Bronchial epithelial cell (primary cell): Measurements from ENCODE around the gene TSKU. TPM values are rescaled to one million over a fixed set of nuclear protein-coding genes. Genes with fewer than 3 reads are reported as not detected.
"Not testable (repeated sequence)": the region's sequence is repeated elsewhere in the genome, so short reads cannot be mapped to it uniquely, and the experiment has no call there.

Experiments
- DNase-seq: peaks from one replicate; pipeline ENCODE4 v3.0.0-alpha.2; 2010; ENCODE audit warnings: low read depth
- FAIRE-seq: peaks from 2 replicates; lab custom pipeline; 2011; peaks lifted over from hg19 to GRCh38; lab: Jason Lieb, UNC
- H3K27me3 ChIP-seq: 2 replicates; pipeline ENCODE4 v1.5.1; 2011; ENCODE audit warnings: low read length; ENCODE audit not compliant: control insufficient read depth, insufficient read depth
- H3K36me3 ChIP-seq: 2 replicates; pipeline ENCODE4 v1.5.1; 2011; ENCODE audit warnings: low read length; ENCODE audit not compliant: control insufficient read depth, insufficient read depth
- H3K4me3 ChIP-seq: 2 replicates; pipeline ENCODE4 v1.5.1; 2011; ENCODE audit warnings: mild to moderate bottlenecking, low read depth, low read length, control low read depth
- total RNA-seq: library from RNA; depleted of rRNA; stranded (reverse); fragments of >200 nt; gene quantifications from 2 replicates; pipeline ENCODE4 v1.2.1, GENCODE V29; 2014
- TF ChIP-seq, protein P1 (sequence below): IDR thresholded peaks from 2 replicates; pipeline ENCODE4 v1.5.1; 2011; ENCODE audit warnings: mild to moderate bottlenecking, moderate library complexity, low read length, control low read depth, inconsistent platforms; ENCODE audit not compliant: insufficient read depth, severe bottlenecking

TSKU gene
- total RNA-seq, 1 donor from 2014 or later: 8.2 TPM

DNA sequence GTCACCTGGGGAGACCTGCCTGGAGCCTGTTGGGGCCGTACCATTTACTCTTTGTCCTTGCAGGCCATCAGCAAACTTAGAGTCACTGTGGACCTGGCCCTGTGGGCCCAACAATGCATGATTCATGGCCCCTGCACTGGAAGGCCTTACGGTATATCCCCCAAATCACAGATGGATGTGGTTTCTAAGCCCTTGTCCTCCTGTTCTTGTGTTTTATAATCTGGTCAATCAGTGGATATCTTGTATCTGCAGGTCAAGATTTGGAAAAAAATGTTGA is 6.2 kb downstream of the TSKU start:
- H3K36me3 ChIP-seq: peaks cover 6% of the 10 kb centered on the region
- no peak for DNase-seq
- FAIRE-seq: no peak

DNA sequence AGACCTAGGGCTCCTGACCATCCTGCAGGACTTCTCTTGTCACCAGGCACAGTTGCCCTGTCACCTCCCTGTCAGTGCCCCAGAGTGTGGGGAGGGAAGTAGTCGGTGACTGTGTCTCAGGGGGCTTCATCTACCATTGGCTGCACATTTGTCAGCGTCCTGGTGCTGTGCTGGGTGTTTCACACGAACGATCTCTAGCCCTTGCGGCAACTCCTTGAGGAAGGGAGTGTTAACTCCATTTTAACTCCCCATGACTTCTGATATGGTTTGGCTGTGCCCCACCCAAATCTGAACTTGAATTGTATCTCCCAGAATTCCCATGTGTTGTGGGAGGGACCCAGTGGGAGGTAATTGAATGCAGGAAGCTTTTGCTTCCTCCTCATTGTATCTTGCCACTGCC is 7.1 kb downstream of the TSKU start:
- peaks cover 7% of the 10 kb centered on the region for H3K36me3 ChIP-seq
- H3K4me3 ChIP-seq: no peak overlapping the region
- TF ChIP-seq, protein P1, sequence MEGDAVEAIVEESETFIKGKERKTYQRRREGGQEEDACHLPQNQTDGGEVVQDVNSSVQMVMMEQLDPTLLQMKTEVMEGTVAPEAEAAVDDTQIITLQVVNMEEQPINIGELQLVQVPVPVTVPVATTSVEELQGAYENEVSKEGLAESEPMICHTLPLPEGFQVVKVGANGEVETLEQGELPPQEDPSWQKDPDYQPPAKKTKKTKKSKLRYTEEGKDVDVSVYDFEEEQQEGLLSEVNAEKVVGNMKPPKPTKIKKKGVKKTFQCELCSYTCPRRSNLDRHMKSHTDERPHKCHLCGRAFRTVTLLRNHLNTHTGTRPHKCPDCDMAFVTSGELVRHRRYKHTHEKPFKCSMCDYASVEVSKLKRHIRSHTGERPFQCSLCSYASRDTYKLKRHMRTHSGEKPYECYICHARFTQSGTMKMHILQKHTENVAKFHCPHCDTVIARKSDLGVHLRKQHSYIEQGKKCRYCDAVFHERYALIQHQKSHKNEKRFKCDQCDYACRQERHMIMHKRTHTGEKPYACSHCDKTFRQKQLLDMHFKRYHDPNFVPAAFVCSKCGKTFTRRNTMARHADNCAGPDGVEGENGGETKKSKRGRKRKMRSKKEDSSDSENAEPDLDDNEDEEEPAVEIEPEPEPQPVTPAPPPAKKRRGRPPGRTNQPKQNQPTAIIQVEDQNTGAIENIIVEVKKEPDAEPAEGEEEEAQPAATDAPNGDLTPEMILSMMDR: no peak
- no peaks in the 10 kb centered on the region for H3K27me3 ChIP-seq
- DNase-seq (no peak), FAIRE-seq (no peak)

More for the DNA sequence above, 6.2 kb downstream of the TSKU start:
- Histone ChIP-seq H3K4me3 (no peak overlapping the region), H3K27me3 (no peaks in the 10 kb centered on the region)
- TF ChIP-seq, protein P1: no peak

DNA sequence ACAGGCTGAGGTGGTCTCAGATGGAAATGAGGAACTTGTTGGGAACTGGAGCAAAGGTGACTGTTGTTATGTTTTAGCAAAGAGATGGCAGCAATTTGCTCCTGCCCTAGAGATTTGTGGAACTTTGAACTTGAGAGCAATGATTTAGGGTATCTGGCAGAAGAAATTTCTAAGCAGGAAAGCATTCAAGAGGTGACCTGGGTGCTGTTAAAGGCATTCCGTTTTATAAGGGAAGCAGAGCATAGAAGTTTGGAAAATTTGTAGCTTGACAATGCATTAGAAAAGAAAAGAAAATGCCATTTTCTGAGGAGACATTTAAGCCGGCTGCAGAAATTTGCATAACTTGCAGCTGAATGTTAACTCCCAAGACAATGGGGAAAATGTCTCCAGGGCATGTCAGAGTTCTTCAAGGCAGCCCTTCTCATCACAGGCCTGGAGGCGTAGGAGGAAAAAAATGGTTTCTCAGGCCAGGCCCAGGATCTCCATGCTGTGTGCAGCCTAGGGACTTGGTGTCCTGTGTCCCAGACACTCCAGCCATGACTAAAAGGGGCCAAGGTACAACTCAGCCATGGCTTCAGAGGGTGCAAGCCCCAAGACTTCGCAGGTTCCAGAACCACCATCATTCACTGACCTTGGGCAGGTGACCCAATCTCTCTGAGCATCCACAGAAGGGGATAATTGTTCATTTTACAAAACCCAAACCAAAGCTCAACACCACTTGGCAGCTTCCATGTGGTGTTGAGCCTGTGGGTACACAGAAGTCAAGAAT is 8.0 kb downstream of the TSKU start:
- not testable (repeated sequence) for FAIRE-seq, DNase-seq
- peaks cover 11% of the 10 kb centered on the region for H3K36me3 ChIP-seq

DNA sequence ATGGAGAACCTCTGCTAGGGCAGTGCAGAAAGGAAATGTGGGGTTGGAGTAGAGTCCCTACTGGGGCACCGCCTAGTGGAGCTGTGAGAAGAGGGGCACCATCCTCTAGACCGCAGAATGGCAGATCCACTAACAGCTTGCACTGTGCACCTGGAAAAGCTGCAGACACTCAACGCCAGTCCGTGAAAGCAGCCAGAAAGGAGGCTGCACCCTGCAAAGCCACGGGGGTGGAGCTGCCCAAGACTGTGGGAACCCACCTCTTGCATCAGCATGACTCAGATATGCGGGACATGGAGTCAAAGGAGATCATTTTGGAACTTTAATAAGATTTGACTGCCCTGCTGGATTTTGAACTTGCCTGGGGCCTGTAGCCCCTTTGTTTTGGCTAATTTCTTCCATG is 8.7 kb downstream of the TSKU start:
- no peak for FAIRE-seq
- DNase-seq: peak; percentile 68
- TF ChIP-seq, protein P1: no peak
- Histone ChIP-seq H3K27me3 (no peaks in the 10 kb centered on the region), H3K4me3 (no peak overlapping the region), H3K36me3 (peaks cover 16% of the 10 kb centered on the region)

More for the DNA sequence above, 8.0 kb downstream of the TSKU start:
- not testable (repeated sequence) for H3K4me3 ChIP-seq, H3K27me3 ChIP-seq

DNA sequence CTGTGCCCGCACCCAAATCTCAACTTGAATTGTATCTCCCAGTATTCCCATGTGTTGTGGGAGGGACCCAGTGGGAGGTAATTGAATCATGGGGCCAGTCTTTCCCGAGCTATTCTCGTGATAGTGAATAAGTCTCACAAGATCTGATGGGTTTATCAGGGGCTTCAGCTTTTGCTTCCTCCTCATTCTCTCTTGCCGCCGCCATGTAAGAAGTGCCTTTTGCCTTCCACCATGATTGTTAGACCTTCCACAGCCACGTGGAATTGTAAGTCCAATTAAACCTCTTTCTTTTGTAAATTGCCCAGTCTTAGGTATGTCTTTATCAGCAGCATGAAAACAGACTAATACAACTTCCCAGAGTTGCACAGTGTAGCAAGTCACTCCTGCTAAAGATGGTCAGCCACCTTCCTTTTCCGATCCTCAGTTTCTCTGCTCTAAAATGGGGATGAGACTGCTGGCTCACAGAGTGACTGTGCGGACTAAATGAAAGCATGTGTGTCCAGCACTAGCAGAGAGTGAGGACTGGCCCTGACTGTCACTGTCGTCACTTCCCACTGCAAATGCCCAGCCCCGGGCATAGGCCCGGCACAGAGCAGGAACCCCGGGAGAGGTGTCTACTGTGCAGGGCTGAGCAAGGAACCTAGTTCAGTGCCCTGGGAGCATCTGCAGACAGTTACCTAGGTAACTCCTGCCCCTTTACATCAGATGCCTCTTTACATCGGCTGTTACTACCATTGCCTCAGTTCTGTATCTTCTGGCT is 9.5 kb downstream of the TSKU start:
- no peak for FAIRE-seq
- TF ChIP-seq, protein P1: no peak
- Histone ChIP-seq H3K4me3 (no peak overlapping the region), H3K36me3 (peaks cover 22% of the 10 kb centered on the region), H3K27me3 (no peaks in the 10 kb centered on the region)
- DNase-seq: no peak

DNA sequence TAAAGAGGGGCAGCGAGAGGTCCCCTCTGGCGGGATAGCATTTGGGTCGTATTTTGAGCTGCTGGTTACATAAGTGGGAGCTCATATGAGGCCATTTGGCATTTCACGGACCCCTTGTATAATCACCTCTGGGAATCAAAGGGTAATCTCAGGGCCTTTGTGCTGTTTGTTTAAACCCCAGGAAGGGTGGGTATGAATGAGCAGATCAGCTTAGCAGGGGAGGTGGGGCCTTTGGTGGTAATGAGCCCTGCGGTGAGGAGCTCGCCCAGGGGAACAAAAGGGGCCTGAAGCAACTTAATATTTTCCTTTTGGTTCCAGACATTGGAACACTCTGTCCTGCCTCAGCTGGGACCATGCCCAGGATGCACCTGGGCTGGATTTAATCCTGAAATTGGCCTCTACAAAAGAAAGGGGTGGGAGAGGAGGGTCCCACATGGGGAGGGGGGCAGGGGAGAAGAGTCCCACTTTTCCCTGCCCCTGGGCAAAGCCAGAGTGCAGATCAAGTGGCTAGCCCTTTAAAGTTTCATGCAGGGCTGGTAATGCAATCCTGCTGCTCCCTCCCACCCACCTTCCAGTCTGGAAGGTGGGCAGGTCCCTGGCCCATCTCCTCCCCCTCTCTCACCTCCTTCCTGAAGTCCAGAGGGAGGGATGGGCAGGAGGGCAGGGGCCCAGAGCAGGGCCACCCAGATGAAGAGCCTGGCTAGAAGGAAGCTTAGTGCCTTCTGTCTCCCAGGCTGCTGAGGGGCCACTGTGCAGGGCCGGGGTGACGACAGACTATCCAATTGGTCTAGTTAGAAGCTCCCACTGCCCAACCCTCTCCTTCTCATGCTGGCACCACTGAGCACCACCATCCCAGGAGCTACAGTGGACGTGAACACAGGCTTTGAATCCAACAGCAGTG is 10.5 kb downstream of the TSKU start:
- no peak overlapping the region for H3K4me3 ChIP-seq
- FAIRE-seq (no peak), DNase-seq (no peak)
- H3K27me3 ChIP-seq: no peaks in the 10 kb centered on the region
- peaks cover 22% of the 10 kb centered on the region for H3K36me3 ChIP-seq
- TF ChIP-seq, protein P1: no peak
